NT2/D1 (cell line): ENCODE results near the gene ELK3.

Experiments
- SUZ12 ChIP-seq: IDR thresholded peaks from 2 replicates; pipeline ENCODE4 v1.6.1; 2011; ENCODE audit not compliant: insufficient read length, insufficient read depth; ENCODE audit errors: extremely low read depth
- YY1 ChIP-seq: IDR thresholded peaks from 2 replicates; pipeline ENCODE4 v1.6.1; 2011; ENCODE audit not compliant: insufficient read length, insufficient read depth
- ZNF274 ChIP-seq: IDR thresholded peaks from 2 replicates; pipeline ENCODE4 v1.6.1; 2011; ENCODE audit warnings: mild to moderate bottlenecking, low read depth, low read length

DNA sequence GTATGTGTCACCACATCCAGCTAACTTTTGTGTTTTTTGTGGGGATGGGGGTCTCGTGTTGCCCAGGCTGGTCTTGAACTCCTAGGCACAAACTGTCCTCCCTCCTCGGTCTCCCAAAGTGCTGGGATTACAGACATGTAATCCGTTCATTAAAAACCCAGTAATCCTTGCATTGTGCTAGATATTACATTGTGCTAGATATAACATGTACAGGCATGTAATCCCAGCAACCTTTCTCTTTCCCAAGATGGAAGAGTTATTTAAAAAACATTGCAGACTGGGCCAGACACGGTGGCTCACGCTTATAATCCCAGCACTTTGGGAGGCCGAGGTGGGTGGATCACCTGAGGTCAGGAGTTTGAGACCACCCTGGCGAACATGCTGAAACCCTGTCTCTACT is 19.7 kb downstream of the ELK3 start:
- TF ChIP-seq ZNF274 (no peak), YY1 (no peak), SUZ12 (no peak)
